IMR-90 (cell line): ENCODE measurements around the gene SEMA6A. TPM values are rescaled to one million over a fixed set of nuclear protein-coding genes. Genes with fewer than 3 reads are reported as not detected.

Experiments used
- ATAC-seq: fragments of 200-7000 bp; cut with Tn5 transposase; 2 replicates; pipeline ENCODE4 v1.9.1; 2020; ENCODE audit warnings: low read depth, mild to moderate bottlenecking, moderate library complexity
- BruUV-seq: library from RNA; stranded (reverse); fragments of 400-500 nt; replicated peaks from 2 replicates; lab custom pipeline; 2021; lab: Mats Ljungman, UMichigan
- CTCF ChIA-PET: fragments of 300-600 bp; formaldehyde crosslinking; extraction: SDS; loops from one replicate; lab custom pipeline; 2021; ENCODE audit warnings: antibody characterized with exemption; lab: Yijun Ruan, JAX
- POLR2A ChIA-PET: fragments of 300-600 bp; sonication (Branson Sonifier 250); formaldehyde crosslinking; loops from one replicate; lab custom pipeline; 2022; ENCODE audit warnings: antibody characterized with exemption; ENCODE audit not compliant: unreplicated experiment; lab: Charles Lee
- DNase-seq: peaks from one replicate; pipeline ENCODE4 v3.0.0; 2013
- H2AFZ ChIP-seq: replicated peaks from 2 replicates; pipeline ENCODE3; 2013; ENCODE audit warnings: low read length, mild to moderate bottlenecking; ENCODE audit not compliant: poor library complexity
- H2AK5ac ChIP-seq: 2 replicates; pipeline ENCODE4 v1.6.1; 2013; ENCODE audit warnings: low read depth, low read length, inconsistent platforms
- H2AK9ac ChIP-seq: replicated peaks from 2 replicates; pipeline ENCODE3; 2013; ENCODE audit warnings: mild to moderate bottlenecking, low read depth, low read length, moderate library complexity; ENCODE audit not compliant: poor library complexity
- H2BK120ac ChIP-seq: 2 replicates; pipeline ENCODE4 v1.6.1; 2013; ENCODE audit warnings: low read depth, low read length, inconsistent platforms
- H2BK15ac ChIP-seq: 3 replicates; pipeline ENCODE4 v1.6.1; 2013; ENCODE audit warnings: low read depth, low read length, inconsistent platforms
- H2BK20ac ChIP-seq: 2 replicates; pipeline ENCODE4 v1.6.1; 2013; ENCODE audit warnings: low read depth, mild to moderate bottlenecking, inconsistent platforms, low read length, moderate library complexity
- H2BK5ac ChIP-seq: 2 replicates; pipeline ENCODE4 v1.6.1; 2013; ENCODE audit warnings: mild to moderate bottlenecking, low read depth, low read length, inconsistent platforms; ENCODE audit not compliant: poor library complexity, severe bottlenecking
- H3K14ac ChIP-seq: replicated peaks from 2 replicates; pipeline ENCODE4 v1.6.1; 2013; ENCODE audit warnings: low read depth, low read length, inconsistent platforms
- H3K18ac ChIP-seq: 2 replicates; pipeline ENCODE4 v1.6.1; 2013; ENCODE audit warnings: low read depth, low read length, control low read depth
- H3K23ac ChIP-seq: 2 replicates; pipeline ENCODE4 v1.6.1; 2013; ENCODE audit warnings: low read depth, low read length, inconsistent platforms
- H3K27ac ChIP-seq: 2 replicates; pipeline ENCODE4 v1.5.1; 2013; ENCODE audit warnings: mild to moderate bottlenecking, control low read depth, low read length; ENCODE audit not compliant: insufficient read depth
- H3K27me3 ChIP-seq: 2 replicates; pipeline ENCODE4 v1.6.1; 2013; ENCODE audit warnings: low read length; ENCODE audit not compliant: control insufficient read depth, insufficient read depth
- H3K36me3 ChIP-seq: 2 replicates; pipeline ENCODE4 v1.6.1; 2013; ENCODE audit warnings: low read length, mixed read lengths; ENCODE audit not compliant: control insufficient read depth, insufficient read depth
- H3K4ac ChIP-seq: 2 replicates; pipeline ENCODE4 v1.6.1; 2013; ENCODE audit warnings: low read depth, low read length, inconsistent platforms
- H3K4me1 ChIP-seq: 2 replicates; pipeline ENCODE4 v1.6.1; 2013; ENCODE audit warnings: low read length, mixed read lengths; ENCODE audit not compliant: control insufficient read depth, insufficient read depth
- H3K4me2 ChIP-seq: 2 replicates; pipeline ENCODE4 v1.6.1; 2013; ENCODE audit warnings: low read depth, mild to moderate bottlenecking, control low read depth, low read length, moderate library complexity
- H3K4me3 ChIP-seq: 2 replicates; pipeline ENCODE4 v1.5.1; 2013; ENCODE audit warnings: low read depth, mild to moderate bottlenecking, control low read depth, low read length, moderate library complexity; ENCODE audit not compliant: insufficient read depth
- H3K56ac ChIP-seq: 2 replicates; pipeline ENCODE4 v1.6.1; 2013; ENCODE audit warnings: low read length, inconsistent platforms; ENCODE audit not compliant: insufficient read depth; ENCODE audit errors: extremely low read depth
- H3K79me1 ChIP-seq, 2 experiments: 2 replicates each; pipeline ENCODE4 v1.6.1; 2013; ENCODE audit warnings: low read length in 2 of 2, inconsistent platforms in 1 of 2, low read depth in 1 of 2
- H3K9ac ChIP-seq: 2 replicates; pipeline ENCODE4 v1.6.1; 2013; ENCODE audit warnings: low read depth, low read length, control low read depth
- H3K9me1 ChIP-seq: 2 replicates; pipeline ENCODE4 v1.6.1; 2013; ENCODE audit warnings: low read length, inconsistent platforms; ENCODE audit not compliant: insufficient read depth
- H3K9me3 ChIP-seq: 2 replicates; pipeline ENCODE4 v1.6.1; 2013; ENCODE audit warnings: low read length; ENCODE audit not compliant: control insufficient read depth, insufficient read depth
- H4K20me1 ChIP-seq: 2 replicates; pipeline ENCODE4 v1.6.1; 2013; ENCODE audit warnings: low read length, inconsistent platforms; ENCODE audit not compliant: insufficient read depth
- H4K5ac ChIP-seq: 2 replicates; pipeline ENCODE4 v1.6.1; 2013; ENCODE audit warnings: mild to moderate bottlenecking, low read depth, low read length, control low read depth
- H4K8ac ChIP-seq, 2 experiments: 2 replicates each; pipeline ENCODE4 v1.6.1; 2013; ENCODE audit warnings: low read depth in 2 of 2, low read length in 2 of 2, control low read depth in 1 of 2, inconsistent platforms in 1 of 2
- H4K91ac ChIP-seq: 2 replicates; pipeline ENCODE4 v1.6.1; 2013; ENCODE audit warnings: low read depth, low read length, inconsistent platforms; ENCODE audit not compliant: insufficient read depth
- BHLHE40 ChIP-seq: fragments of 150-350 bp; IDR thresholded peaks from 2 replicates; pipeline ENCODE4 v1.6.1; 2016; ENCODE audit warnings: mild to moderate bottlenecking, low read depth, low read length
- CHD1 ChIP-seq: IDR thresholded peaks from 2 replicates; pipeline ENCODE4 v1.6.1; 2012; ENCODE audit warnings: low read depth, low read length, improper control_type of control experiment
- MAZ ChIP-seq: IDR thresholded peaks from 2 replicates; pipeline ENCODE4 v1.6.1; 2012; ENCODE audit warnings: low read depth, mild to moderate bottlenecking, low read length, improper control_type of control experiment, moderate library complexity, borderline replicate concordance
- MXI1 ChIP-seq: IDR thresholded peaks from 2 replicates; pipeline ENCODE4 v1.6.1; 2012; ENCODE audit warnings: low read depth, mild to moderate bottlenecking, low read length, moderate library complexity, borderline replicate concordance
- RAD21 ChIP-seq: IDR thresholded peaks from 2 replicates; pipeline ENCODE4 v1.6.1; 2012; ENCODE audit warnings: low read length, improper control_type of control experiment
- SMC3 ChIP-seq: fragments of 150-350 bp; IDR thresholded peaks from 2 replicates; pipeline ENCODE4 v1.6.1; 2016; ENCODE audit warnings: low read depth, mild to moderate bottlenecking, antibody characterized with exemption, low read length, moderate library complexity
- WGBS, 2 experiments: methylation state at CpG; one replicate each; pipeline versions ENCODE4 v1.1.5 to v1.1.7; 2013; ENCODE audit warnings: missing lambda C conversion rate in 2 of 2; ENCODE audit not compliant: insufficient read length in 1 of 2; ENCODE audit errors: extremely low coverage in 2 of 2; 5-methylcytosine and 5-hydroxymethylcytosine counted together
- dilution Hi-C: fragments of 300-500 bp; cut with HindIII; formaldehyde crosslinking; loops from one replicate; pipeline ENCODE4 v1.14.3; 2018; ENCODE audit warnings: low sequenced_read_pairs; ENCODE audit not compliant: unreplicated experiment
- in situ Hi-C: fragments of 300-500 bp; cut with MboI; formaldehyde crosslinking; loops from 3 replicates; pipeline ENCODE4 v1.14.3; 2019; ENCODE audit warnings: low sequenced_read_pairs, inconsistent platforms, mixed read lengths
- intact Hi-C: fragments of 100-400 bp; cut with micrococcal nuclease; formaldehyde crosslinking; loops from 2 replicates; pipeline ENCODE4 v1.10.0; 2022
- polyA plus RNA-seq, 3 experiments: library from polyadenylated mRNA; depleted of rRNA; stranded (reverse); fragments of >200 nt; gene quantifications; 2 replicates each; pipeline ENCODE4 v1.2.3, GENCODE V29; 2012; ENCODE audit warnings: low replicate concordance in 1 of 3
- total RNA-seq: library from RNA; depleted of rRNA; stranded (reverse); fragments of >200 nt; gene quantifications from 2 replicates; pipeline ENCODE4 v1.2.3, GENCODE V29; 2012
- TF ChIP-seq, protein P1 (sequence below): fragments of 150-350 bp; IDR thresholded peaks from 2 replicates; pipeline ENCODE4 v1.6.1; 2016; ENCODE audit warnings: low read depth, mild to moderate bottlenecking, low read length, moderate library complexity, borderline replicate concordance

The SEMA6A gene
- total and polyA plus RNA-seq, 2 of the 4 experiments (the other 2 are of a cell fraction), result 0.27 to 0.36 TPM

DNA sequence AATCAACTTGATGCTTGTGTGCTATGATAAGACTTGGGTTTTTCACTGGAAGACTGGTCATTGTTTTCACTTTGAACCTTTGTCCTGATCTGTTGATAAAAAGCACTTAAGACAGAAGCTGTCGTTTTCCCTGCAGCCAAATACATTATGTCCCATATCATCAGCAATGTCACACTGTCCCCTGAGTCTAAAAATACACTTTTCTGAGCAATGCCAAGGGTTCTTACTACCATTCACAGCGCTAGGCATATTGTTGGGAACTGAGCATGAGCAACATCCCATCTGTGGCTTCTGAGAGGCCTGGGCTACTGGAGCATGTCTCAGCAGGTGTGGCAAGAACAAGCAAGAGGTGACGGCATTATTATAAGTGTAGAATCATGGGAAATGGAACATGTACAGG is 81.8 kb downstream of the SEMA6A start:
- Histone ChIP-seq H4K91ac (no peak overlapping the region), H3K27me3 (peaks cover 6% of the 10 kb centered on the region; the same call in 1 of the 2 replicates), H3K27ac (no peak overlapping the region), H4K20me1 (no peaks in the 10 kb centered on the region), H3K23ac (no peak overlapping the region), H2BK5ac (no peak overlapping the region), H3K4ac (no peak overlapping the region), H3K9ac (no peak overlapping the region), H3K9me3 (no peaks in the 10 kb centered on the region), H2AFZ (no peak overlapping the region), H3K18ac (no peak overlapping the region), H2BK20ac (no peak overlapping the region), H2AK5ac (no peak overlapping the region), H3K4me3 (no peak overlapping the region), H3K4me2 (no peak overlapping the region), H2BK15ac (no peak overlapping the region), H3K9me1 (no peaks in the 10 kb centered on the region), H3K36me3 (no peaks in the 10 kb centered on the region), H3K79me1 (no peaks in the 10 kb centered on the region), H3K14ac (no peak overlapping the region), H4K5ac (no peak overlapping the region), H3K4me1 (peaks cover 2% of the 10 kb centered on the region), H4K8ac (no peak overlapping the region), H2AK9ac (no peak overlapping the region), H2BK120ac (no peak overlapping the region), H3K56ac (no peak overlapping the region)
- CTCF ChIA-PET, result interaction anchor here (1.7 kb wide), 1 partner anchor 21 kb away, joined by 4 read pairs; no protein-coding TSS in a partner anchor
- no peak for DNase-seq
- 70% methylated on average over 2 of the region's 3 CpGs; no CpG with 5 or more reads in 1 of the 2 experiments for WGBS, 2 experiments
- dilution Hi-C loops, result no loop called here
- in situ Hi-C loops, result no loop called here
- POLR2A ChIA-PET, result no interaction called here
- BruUV-seq, result no TSS peak
- intact Hi-C loops, result no loop called here
- no peak for TF ChIP-seq RAD21
- TF ChIP-seq, protein P1, sequence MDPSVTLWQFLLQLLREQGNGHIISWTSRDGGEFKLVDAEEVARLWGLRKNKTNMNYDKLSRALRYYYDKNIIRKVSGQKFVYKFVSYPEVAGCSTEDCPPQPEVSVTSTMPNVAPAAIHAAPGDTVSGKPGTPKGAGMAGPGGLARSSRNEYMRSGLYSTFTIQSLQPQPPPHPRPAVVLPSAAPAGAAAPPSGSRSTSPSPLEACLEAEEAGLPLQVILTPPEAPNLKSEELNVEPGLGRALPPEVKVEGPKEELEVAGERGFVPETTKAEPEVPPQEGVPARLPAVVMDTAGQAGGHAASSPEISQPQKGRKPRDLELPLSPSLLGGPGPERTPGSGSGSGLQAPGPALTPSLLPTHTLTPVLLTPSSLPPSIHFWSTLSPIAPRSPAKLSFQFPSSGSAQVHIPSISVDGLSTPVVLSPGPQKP, result no peak
- no peak for TF ChIP-seq CHD1
- no peak for TF ChIP-seq MAZ
- no peak for TF ChIP-seq BHLHE40
- TF ChIP-seq MXI1, result no peak
- no peak for TF ChIP-seq SMC3
- ATAC-seq, result no peak
